ENCODE measurements around the gene CCDC92.

The CCDC92 gene

GRCh38 chr12:123965382-123965781, 7.2 kb downstream of the CCDC92 start:
- Histone ChIP-seq H3K27me3 (ENCODE audit: control insufficient read depth, insufficient read depth, low read length) (peaks cover 100% of the 10 kb centered on the region), H3K4me3 (ENCODE audit: low read depth, low read length) (no peak overlapping the region), H3K4me1 (ENCODE audit: control insufficient read depth, insufficient read depth, low read length) (no peaks in the 10 kb centered on the region)

GRCh38 chr12:123963821-123964220, 8.8 kb downstream of the CCDC92 start:
- H3K36me3 ChIP-seq (ENCODE audit: control insufficient read depth, insufficient read depth, low read length), result no peaks in the 10 kb centered on the region
- no peaks in the 10 kb centered on the region for H3K4me1 ChIP-seq (ENCODE audit: control insufficient read depth, insufficient read depth, low read length)
- no peaks in the 10 kb centered on the region for H3K9me3 ChIP-seq (ENCODE audit: control insufficient read depth, insufficient read depth, low read length)
- no peak overlapping the region for H3K4me3 ChIP-seq (ENCODE audit: low read depth, low read length)
- H3K9ac ChIP-seq (ENCODE audit: low read depth, low read length), result no peak overlapping the region
- H3K27me3 ChIP-seq (ENCODE audit: control insufficient read depth, insufficient read depth, low read length), result peaks cover 98% of the 10 kb centered on the region

More at GRCh38 chr12:123965382-123965781, 7.2 kb downstream of the CCDC92 start:
- no peak overlapping the region for H3K9ac ChIP-seq (ENCODE audit: low read depth, low read length)
- H3K9me3 ChIP-seq (ENCODE audit: control insufficient read depth, insufficient read depth, low read length), result no peaks in the 10 kb centered on the region
- H3K36me3 ChIP-seq (ENCODE audit: control insufficient read depth, insufficient read depth, low read length), result no peaks in the 10 kb centered on the region

DNA sequence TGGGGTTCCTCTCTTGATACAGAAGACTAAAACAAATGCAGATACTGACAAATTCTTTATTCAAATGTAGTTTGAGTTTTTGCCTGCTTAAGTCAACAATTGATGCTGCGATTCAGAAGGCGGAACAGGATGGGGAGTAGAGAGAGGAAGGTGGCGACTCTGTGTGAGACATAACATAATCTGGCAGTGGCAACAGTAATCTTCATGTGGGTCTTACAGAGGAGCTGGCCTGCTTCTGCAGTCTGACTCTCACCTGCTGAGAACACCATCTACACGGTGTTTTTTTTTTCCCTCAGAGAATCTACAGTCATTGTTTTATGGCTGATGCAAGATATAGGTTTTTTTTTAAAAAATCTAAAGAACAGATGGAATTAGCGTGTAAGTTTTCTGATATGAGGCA, 10.1 kb downstream of the CCDC92 start:
- Histone ChIP-seq H3K27me3 (ENCODE audit: control insufficient read depth, insufficient read depth, low read length) (peaks cover 92% of the 10 kb centered on the region), H3K4me3 (ENCODE audit: low read depth, low read length) (no peak overlapping the region), H3K9me3 (ENCODE audit: control insufficient read depth, insufficient read depth, low read length) (no peaks in the 10 kb centered on the region), H3K36me3 (ENCODE audit: control insufficient read depth, insufficient read depth, low read length) (no peaks in the 10 kb centered on the region), H3K9ac (ENCODE audit: low read depth, low read length) (no peak overlapping the region), H3K4me1 (ENCODE audit: control insufficient read depth, insufficient read depth, low read length) (no peaks in the 10 kb centered on the region)

DNA sequence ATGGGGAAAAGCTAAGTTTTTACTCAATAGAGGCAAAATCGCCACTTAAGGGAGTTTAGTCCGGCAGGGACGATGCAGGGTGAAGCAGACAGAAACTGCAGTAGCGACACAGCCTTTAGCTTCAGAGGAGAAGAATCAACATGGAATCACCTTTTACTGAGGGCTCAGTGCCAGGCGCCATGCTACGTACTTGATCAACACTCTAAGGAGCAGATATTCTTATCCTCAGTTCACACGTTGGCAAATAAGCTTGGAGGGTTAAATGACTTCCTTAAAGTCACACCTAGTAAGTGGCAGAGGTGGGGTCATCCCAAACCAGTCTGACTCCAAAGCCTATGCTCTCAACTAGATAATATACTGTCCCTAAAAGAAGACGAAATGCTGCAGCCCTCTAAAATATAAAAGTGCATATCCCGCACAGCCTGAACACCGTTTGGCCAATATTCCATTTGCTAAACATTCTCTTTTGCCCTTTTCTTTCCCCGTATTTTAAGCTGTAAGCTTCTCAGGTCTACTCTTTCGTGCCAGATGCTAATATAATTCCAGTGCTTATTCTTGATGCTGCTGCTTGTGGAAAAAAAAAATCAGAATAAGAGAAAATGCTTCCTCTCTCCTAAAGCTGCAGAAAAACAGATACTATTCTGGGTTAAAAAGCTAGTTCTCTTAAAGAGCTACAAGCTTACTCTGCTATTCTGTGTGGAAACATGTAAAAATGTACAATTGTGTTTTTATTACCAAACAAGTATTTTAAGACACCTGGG, 10.9 kb downstream of the CCDC92 start:
- peaks cover 90% of the 10 kb centered on the region for H3K27me3 ChIP-seq (ENCODE audit: control insufficient read depth, insufficient read depth, low read length)
- H3K9me3 ChIP-seq (ENCODE audit: control insufficient read depth, insufficient read depth, low read length), result no peaks in the 10 kb centered on the region
- H3K36me3 ChIP-seq (ENCODE audit: control insufficient read depth, insufficient read depth, low read length), result no peaks in the 10 kb centered on the region
- no peak overlapping the region for H3K9ac ChIP-seq (ENCODE audit: low read depth, low read length)
- no peaks in the 10 kb centered on the region for H3K4me1 ChIP-seq (ENCODE audit: control insufficient read depth, insufficient read depth, low read length)
- H3K4me3 ChIP-seq (ENCODE audit: low read depth, low read length), result no peak overlapping the region

- Histone ChIP-seq H3K9me3 (ENCODE audit: control insufficient read depth, insufficient read depth, low read length) (no peaks in the 10 kb centered on the region), H3K36me3 (ENCODE audit: control insufficient read depth, insufficient read depth, low read length) (no peaks in the 10 kb centered on the region), H3K4me1 (ENCODE audit: control insufficient read depth, insufficient read depth, low read length) (no peaks in the 10 kb centered on the region), H3K9ac (ENCODE audit: low read depth, low read length) (no peak overlapping the region), H3K4me3 (ENCODE audit: low read depth, low read length) (no peak overlapping the region), H3K27me3 (ENCODE audit: control insufficient read depth, insufficient read depth, low read length) (peaks cover 87% of the 10 kb centered on the region)
Measured at GRCh38 chr12:123960856-123961255, 11.8 kb downstream of the CCDC92 start.

DNA sequence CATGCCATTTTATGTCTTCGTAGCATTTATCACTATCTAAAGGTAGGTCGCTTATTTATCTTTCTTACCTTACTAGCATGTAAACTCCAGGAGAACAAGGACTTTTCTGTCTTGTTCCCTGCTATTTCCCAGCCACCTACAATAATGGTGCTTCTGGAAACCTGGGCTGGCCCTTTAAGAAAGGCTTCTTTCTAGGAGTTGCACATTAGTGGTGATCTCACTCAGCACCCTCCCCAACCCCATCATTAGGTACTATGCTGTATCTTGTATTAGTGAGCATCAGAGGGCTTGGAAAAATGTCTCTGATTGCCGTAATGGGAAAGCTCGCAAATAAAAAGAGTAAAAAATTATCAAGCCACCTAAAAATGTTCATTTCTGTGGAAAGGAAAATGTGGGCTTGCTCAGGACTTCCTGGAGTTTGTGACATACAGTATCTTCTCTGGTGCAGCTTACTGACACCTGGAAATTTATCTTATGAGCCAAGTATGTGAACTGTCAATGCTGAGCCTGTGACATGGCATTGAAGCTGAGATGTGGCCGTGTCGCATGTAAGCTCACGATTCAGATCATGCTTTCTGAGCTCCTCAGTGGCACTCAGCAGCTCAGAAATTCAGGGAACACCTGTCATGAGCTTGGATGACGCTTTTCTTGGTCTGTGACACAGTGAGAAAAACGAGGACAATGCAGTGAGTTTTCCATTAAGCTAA, 12.4 kb downstream of the CCDC92 start:
- Histone ChIP-seq H3K4me3 (ENCODE audit: low read depth, low read length) (no peak overlapping the region), H3K27me3 (ENCODE audit: control insufficient read depth, insufficient read depth, low read length) (peaks cover 83% of the 10 kb centered on the region), H3K4me1 (ENCODE audit: control insufficient read depth, insufficient read depth, low read length) (no peaks in the 10 kb centered on the region), H3K9ac (ENCODE audit: low read depth, low read length) (no peak overlapping the region), H3K36me3 (ENCODE audit: control insufficient read depth, insufficient read depth, low read length) (no peaks in the 10 kb centered on the region), H3K9me3 (ENCODE audit: control insufficient read depth, insufficient read depth, low read length) (no peaks in the 10 kb centered on the region)

GRCh38 chr12:123958876-123959275, 13.8 kb downstream of the CCDC92 start:
- Histone ChIP-seq H3K4me1 (ENCODE audit: control insufficient read depth, insufficient read depth, low read length) (no peaks in the 10 kb centered on the region), H3K36me3 (ENCODE audit: control insufficient read depth, insufficient read depth, low read length) (no peaks in the 10 kb centered on the region), H3K4me3 (ENCODE audit: low read depth, low read length) (no peak overlapping the region), H3K9ac (ENCODE audit: low read depth, low read length) (no peak overlapping the region), H3K9me3 (ENCODE audit: control insufficient read depth, insufficient read depth, low read length) (no peaks in the 10 kb centered on the region), H3K27me3 (ENCODE audit: control insufficient read depth, insufficient read depth, low read length) (peaks cover 75% of the 10 kb centered on the region)

- Histone ChIP-seq H3K27me3 (ENCODE audit: control insufficient read depth, insufficient read depth, low read length) (peaks cover 71% of the 10 kb centered on the region), H3K9me3 (ENCODE audit: control insufficient read depth, insufficient read depth, low read length) (no peaks in the 10 kb centered on the region), H3K4me3 (ENCODE audit: low read depth, low read length) (no peak overlapping the region), H3K36me3 (ENCODE audit: control insufficient read depth, insufficient read depth, low read length) (no peaks in the 10 kb centered on the region), H3K9ac (ENCODE audit: low read depth, low read length) (no peak overlapping the region), H3K4me1 (ENCODE audit: control insufficient read depth, insufficient read depth, low read length) (no peaks in the 10 kb centered on the region)
Measured at GRCh38 chr12:123958462-123958861, 14.2 kb downstream of the CCDC92 start.

GRCh38 chr12:123957196-123957595, 15.4 kb downstream of the CCDC92 start:
- peaks cover 60% of the 10 kb centered on the region for H3K27me3 ChIP-seq (ENCODE audit: control insufficient read depth, insufficient read depth, low read length)

DNA sequence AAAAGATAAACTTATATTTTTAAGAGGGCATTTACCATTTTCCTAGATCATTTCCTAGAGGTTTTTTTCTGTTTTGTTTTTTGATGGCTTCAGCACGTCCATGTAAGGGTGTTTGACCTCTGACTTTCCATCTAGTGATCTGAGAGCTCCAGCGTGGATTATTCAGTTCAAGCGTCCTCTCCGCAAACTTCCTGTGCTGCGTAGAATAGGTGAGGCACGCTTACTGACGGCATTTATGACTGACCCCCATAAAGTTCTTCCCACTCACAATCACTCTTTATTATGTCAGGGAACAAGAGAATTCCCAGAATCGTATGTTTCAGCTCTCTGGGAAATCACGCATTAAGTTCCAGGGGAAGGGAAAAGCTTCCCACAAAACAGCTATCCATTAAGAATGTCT, 16.4 kb downstream of the CCDC92 start:
- H3K27me3 ChIP-seq (ENCODE audit: control insufficient read depth, insufficient read depth, low read length), result peaks cover 52% of the 10 kb centered on the region
- no peak overlapping the region for H3K9ac ChIP-seq (ENCODE audit: low read depth, low read length)
- H3K4me1 ChIP-seq (ENCODE audit: control insufficient read depth, insufficient read depth, low read length), result no peaks in the 10 kb centered on the region
- H3K4me3 ChIP-seq (ENCODE audit: low read depth, low read length), result no peak overlapping the region
- H3K36me3 ChIP-seq (ENCODE audit: control insufficient read depth, insufficient read depth, low read length), result no peaks in the 10 kb centered on the region
- H3K9me3 ChIP-seq (ENCODE audit: control insufficient read depth, insufficient read depth, low read length), result no peaks in the 10 kb centered on the region

More at GRCh38 chr12:123957196-123957595, 15.4 kb downstream of the CCDC92 start:
- H3K36me3 ChIP-seq (ENCODE audit: control insufficient read depth, insufficient read depth, low read length), result no peaks in the 10 kb centered on the region
- no peak overlapping the region for H3K4me3 ChIP-seq (ENCODE audit: low read depth, low read length)
- H3K9ac ChIP-seq (ENCODE audit: low read depth, low read length), result no peak overlapping the region
- no peaks in the 10 kb centered on the region for H3K9me3 ChIP-seq (ENCODE audit: control insufficient read depth, insufficient read depth, low read length)
- no peaks in the 10 kb centered on the region for H3K4me1 ChIP-seq (ENCODE audit: control insufficient read depth, insufficient read depth, low read length)

DNA sequence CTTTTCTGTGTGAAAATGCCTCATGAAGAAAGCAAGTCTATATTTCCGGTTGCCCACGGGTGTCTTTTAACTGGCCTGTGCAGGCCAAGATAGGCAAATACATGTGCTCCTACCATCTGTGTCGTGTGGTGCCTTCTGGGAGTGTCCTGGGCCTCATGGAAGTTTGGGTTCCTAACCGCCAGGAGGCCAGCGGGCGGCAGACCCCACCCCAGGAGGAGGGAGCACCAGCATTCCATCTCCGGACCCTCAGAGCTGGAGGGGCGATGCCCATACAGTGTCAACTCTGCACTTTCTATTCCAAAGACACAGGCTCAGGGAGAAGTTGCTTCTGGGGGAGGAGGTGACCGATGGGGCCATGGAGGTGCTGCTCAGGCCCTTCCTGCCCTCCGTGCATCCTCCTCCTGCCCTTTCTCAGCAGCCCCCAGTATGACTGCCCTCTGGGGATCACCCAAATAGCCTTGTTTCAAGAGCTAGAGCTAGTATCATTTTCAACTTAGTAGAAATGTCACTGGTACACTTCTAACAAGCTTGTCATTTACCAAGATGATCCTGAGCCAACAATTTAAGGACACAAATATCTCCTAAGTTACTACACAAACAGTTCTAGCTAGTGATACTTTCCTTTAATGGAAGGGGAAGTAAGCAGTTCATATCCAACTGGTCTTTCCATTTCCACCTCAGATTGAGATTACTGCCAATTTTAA, 17.8 kb downstream of the CCDC92 start:
- H3K27me3 ChIP-seq (ENCODE audit: control insufficient read depth, insufficient read depth, low read length), result peaks cover 39% of the 10 kb centered on the region
- H3K4me3 ChIP-seq (ENCODE audit: low read depth, low read length), result no peak overlapping the region
- H3K4me1 ChIP-seq (ENCODE audit: control insufficient read depth, insufficient read depth, low read length), result no peaks in the 10 kb centered on the region
- no peaks in the 10 kb centered on the region for H3K9me3 ChIP-seq (ENCODE audit: control insufficient read depth, insufficient read depth, low read length)
- no peak overlapping the region for H3K9ac ChIP-seq (ENCODE audit: low read depth, low read length)
- H3K36me3 ChIP-seq (ENCODE audit: control insufficient read depth, insufficient read depth, low read length), result no peaks in the 10 kb centered on the region
